ENCODE data around the gene RASSF8.

Gene RASSF8

DNA sequence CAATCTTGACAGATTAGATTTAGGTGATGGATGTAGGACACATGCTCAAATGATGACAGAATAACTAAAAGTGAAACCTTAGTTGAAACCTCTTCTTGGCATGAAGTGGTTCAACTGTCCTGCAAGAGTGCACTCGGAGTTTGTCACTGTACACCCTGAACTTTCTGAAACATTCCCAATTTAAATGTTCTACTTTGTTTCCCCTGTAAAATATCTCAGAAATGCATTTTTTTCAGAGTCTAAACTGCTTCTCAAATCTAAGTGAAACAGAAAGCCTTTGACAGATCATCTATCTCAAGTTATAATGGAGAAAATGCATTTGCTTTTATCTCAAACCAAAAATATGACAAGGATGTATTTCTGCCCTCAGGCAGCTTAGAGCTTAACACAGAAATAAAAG lies 100.3 kb downstream of the RASSF8 start:
- DNase-seq (ENCODE audit: low read depth, low spot score) = no peak

DNA sequence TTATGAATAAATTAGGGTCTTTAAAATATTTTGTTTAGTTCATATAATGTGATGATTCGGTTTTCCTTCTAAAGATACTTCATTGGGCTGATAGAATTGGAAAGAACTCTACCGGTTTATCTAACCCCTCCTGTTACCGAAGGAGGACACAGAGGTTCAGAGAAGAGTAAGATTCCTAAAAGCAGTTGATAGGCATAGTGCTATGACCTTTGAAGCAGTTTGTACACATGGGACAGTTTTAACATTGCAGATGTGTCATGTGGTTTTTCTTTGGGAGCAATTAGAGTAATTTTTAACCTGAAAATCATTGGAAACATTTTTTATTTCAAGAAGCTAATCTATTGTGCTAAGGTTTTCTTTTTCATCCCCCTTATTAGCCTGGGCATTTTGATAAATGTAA lies 103.5 kb downstream of the RASSF8 start:
- DNase-seq (ENCODE audit: low read depth, low spot score) = no peak

DNA sequence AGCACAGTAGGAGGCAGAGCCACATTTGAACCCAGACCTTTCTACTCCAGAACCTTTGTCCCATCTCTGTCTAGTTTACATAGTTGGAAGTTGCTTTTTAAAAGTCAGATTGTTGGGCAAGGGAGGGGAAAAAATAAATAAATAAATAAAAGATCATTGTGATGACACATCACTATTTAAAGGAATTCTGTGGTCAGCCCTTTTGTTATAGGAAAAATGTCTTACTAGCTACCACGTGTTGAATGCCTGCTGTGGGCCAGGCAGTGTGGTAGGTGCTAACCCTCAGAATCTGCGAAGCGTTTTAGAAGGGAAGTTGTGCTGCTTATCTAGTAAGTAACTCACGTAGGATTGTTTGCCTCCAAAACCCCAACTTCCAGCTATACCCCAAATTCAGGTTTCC lies 104.1 kb downstream of the RASSF8 start:
- DNase-seq (ENCODE audit: low read depth, low spot score) = no peak

DNA sequence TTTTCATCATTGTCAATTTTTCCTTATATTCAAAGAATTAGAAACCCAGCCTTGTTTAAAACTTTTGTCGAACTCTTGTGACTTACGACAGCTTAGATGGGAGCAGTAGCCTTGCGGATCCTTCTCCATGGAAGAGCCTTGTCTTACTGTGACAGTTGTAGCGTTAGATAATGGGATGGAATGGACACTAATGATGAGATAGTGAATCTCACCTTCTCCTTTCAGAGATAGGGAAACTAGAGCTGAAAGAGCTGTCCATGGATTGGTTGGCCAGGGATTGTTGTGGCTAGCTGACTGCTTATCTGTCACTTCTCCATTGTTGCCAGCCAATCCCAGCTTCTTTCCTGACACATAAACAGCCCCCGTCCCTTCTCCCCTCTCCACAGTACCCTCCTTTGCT lies 107.0 kb downstream of the RASSF8 start:
- no peak for DNase-seq (ENCODE audit: low read depth, low spot score)

DNA sequence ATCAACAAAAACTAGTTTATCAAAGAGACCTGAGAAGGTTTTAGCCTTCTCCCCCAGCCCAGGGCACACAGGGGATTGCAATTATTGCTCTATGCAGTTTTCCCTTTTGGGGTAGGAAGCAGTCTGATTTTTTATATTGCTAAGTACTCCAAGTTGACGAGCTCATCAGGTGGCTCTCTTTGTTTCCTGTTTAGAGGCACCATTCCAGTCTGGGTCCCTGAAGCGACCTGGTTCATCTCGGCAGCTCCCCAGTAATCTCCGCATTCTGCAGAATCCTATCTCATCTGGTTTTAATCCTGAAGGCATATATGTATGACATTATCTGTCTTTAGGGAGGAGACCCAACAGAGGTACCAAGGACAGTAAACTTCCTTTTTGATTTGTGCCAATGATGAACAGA lies 110.0 kb downstream of the RASSF8 start:
- DNase-seq (ENCODE audit: low read depth, low spot score) = no peak

DNA sequence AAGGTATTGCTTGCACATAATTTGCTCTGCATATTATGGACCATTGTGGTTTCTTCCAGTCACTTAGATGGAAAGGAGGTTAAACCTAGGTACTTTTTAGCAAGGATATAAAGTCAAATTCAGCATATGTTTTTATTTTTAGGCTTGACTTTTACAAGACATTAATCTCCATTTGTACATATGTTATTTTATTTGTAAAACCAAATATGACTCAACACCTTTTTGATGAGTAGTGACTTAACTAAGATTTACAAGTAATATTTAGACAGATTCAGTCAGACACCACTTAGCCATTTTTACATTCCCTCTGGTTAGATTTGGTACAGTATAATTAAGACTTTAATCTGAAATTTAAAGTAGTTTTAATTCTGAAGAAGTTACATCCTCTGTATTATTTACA lies 111.3 kb downstream of the RASSF8 start:
- no peak for DNase-seq (ENCODE audit: low read depth, low spot score)

DNA sequence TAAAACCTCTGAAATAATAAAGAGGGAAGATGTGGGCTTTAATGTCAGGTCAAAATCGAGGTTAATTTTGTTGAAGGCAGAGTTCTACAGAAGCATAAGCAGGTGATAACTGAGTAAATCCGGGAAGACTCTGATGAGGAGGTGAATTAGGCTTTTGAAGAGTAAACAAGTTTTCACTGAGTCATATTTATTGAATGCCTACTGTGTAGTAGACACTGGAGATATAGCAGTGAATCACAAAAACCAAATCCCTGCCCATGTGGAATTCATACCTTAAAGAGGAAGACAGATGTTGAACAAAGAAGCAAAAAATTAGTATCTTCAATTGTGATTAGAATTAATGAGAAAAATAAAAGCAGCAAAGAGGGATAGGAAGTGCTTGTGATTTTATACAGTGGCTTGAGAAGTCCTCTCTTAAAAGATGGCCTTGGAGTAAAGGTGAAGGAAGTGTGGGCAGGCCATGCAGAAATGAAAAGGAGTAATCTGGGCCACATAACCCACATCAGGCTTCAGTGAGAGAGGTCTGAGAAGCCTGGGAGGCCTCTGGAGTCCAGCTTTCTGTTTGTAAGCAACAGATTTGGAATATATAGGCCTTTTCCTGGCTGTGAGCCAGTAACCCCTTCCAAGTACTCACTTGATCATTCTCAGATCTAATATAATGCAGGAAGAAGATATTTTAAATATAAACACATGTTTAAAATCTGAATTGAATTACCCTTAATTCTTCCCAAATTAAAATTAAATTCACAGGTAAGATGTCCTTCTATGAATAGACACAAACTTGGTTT lies 119.6 kb downstream of the RASSF8 start:
- no peak for DNase-seq (ENCODE audit: low read depth, low spot score)

DNA sequence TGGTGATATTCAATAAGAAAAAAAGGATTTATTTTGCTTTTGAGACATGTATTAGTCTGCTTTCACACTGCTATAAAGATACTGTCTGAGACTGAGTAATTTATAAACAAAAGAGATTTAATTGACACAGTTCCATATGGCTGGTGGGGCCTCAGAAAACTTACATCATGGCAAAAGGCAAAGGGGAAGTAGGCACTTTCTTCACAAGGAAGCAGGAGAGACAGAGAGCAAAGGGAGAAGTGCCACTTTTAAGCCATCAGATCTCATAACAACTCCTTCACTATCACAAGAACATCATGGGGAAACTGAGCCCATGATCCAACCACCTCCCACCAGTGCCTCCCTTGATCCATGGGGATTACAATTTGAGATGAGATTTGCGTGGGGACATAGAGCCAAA lies 122.4 kb downstream of the RASSF8 start:
- DNase-seq (ENCODE audit: low read depth, low spot score) = no peak

DNA sequence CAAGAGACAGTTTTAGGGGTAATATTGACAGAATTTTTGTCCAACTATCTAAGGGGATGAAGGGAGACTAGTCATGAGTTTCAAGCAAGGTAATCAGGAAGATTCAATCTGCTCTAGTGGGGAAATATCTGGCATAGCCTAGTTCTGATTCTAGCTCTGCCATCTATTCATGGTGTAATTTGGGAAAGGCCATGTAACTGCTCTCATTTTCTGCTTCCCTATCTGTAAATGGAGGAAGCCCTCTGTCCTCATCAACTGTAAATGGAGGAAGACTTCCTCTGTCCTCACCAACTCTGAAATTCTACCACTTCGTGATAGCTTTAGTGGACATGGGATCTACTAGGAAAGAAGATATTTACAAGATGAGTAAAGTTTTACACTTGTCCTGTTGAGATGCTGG lies 128.5 kb downstream of the RASSF8 start:
- no peak for DNase-seq (ENCODE audit: low read depth, low spot score)

DNA sequence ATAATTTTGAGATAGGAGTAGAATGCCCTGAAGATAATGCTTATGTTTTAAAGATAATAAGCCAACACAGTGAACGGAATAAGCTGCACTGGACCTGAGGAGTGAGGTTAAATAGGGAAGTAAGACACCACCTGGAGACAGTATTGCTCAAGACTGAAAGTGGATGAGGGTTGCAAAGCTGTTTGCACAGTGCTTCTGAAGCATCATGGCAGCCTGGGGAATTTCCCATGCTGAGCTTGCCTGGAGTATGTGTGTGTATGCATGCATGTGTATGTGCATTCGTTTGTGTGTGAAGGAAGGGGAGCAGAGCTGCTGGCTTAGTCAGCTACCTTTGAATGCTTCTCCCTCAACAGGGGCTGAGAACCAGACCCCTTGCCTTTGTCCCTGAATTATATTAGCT lies 130.5 kb downstream of the RASSF8 start:
- DNase-seq (ENCODE audit: low read depth, low spot score) = no peak

DNA sequence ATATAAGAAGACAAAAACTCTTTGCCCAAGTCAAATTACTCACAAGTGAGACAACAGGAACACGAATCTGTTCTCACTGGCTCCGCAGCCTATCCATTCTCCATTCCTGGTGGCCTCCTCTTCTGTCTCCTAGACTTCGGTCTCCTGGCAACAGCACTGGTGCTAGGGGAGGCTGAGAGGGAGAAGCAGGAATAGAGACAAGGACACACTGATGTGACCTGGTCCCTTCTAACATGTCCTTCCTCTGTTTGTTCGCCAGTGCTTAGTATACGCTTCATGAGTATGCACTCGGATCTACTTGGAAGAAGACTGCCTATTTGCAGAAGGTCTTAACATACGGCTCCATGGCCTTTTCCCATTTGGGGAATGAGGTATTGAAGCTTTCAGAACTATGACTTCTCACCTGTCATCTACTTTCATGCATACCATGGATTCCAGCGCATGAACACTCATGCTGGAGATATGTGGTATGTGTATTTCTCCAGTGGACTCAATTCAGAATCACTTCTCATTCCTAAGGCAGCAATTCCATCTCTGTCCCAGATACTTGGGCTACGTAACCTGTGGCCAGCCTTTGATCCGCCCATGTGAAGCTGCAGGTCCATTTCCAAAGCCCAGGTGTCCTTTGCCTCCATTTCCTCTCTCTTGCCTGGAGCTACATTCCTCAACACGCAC lies 132.5 kb downstream of the RASSF8 start:
- DNase-seq (ENCODE audit: low read depth, low spot score) = peak; percentile 15

DNA sequence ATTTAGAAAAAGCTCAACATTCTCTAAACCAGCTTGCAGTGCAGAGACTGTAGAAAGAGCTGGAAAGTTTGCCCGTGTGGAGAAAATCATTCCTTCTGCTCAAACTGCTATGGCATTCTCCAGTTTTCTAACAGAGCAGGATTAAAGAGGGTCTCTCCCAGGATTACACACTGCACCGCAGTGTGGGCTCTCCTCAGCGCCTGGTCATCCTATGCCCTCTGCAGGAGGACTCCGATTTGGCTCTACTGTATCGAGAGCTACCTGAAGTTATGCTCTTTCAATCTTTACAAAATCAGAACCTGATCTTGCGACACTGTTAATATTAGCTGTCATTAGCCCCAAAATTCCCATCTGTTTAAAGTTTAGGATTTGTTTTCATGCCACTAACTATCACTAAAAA lies 133.3 kb downstream of the RASSF8 start:
- DNase-seq (ENCODE audit: low read depth, low spot score) = peak; percentile 15

DNA sequence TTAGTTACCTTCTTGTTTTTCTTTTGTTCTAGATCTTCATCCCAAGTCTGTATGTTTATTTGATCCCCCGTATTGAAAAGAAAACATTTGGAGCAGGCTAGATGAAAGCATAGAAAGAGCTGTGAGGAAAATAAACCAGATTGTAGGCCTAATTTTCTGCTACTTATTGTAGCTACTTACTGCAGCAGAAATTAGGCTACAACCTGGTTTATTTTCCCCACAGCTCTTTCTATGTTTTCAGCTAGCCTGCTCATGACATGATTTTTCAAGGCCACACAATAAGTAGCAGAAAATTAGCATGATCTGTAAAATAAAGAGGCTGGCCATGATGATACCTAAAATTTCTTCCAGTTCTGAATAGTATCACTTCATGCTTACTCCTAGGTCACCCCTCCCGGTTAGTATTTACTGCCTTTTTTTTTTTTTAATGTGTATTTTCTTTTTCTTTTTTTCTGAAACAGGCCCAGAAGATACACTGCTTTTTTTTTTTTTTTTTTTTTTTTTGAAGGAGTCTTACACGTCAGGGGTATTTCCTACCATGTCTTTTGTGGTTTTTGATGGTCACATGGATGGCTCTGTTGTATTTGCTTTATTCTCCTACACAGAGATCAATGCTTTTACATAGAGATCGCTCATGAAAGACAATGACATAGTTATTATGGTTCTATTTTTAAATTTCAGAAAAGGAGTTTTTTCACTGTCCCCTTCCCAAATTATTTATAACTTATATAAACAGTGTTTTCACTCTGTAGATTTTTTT lies 134.0 kb downstream of the RASSF8 start:
- no peak for DNase-seq (ENCODE audit: low read depth, low spot score)

DNA sequence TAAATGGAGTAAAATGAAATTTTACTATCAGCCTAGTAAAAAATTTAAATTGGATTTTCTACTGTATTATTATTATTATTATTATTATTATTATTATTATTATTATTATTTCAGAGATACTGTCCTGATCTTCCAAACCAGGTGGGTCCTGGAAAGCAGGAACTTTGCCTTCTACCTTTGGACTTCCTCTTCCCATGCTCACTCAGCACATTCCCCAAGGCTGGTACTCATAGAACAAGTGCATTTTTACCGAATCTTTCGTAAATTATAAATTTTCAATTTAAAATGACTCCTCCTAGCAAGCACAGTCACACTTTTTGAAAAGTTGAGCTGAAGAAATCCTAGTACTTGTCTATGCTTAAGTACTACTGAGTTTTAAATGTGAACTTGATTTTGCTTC lies 136.7 kb downstream of the RASSF8 start:
- DNase-seq (ENCODE audit: low read depth, low spot score) = no peak

DNA sequence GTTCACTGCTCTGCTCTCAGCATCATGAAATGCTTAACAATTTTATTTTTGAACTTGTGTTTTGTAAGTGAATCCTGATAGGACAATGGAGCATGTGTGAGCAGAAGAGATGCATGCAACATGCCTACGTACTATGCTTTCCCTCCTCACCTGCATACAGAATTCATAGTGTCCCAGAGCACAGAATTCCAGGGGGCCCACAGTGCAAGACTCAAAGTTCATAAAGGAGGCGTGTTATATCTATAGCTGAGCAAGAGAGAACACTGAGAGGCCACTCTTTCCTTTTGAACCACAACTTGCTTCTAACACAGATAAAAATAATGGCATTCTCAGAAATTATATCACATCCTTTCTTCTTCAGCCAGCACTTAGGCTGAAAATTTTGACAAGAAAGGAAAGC lies 137.6 kb downstream of the RASSF8 start:
- DNase-seq (ENCODE audit: low read depth, low spot score) = no peak

DNA sequence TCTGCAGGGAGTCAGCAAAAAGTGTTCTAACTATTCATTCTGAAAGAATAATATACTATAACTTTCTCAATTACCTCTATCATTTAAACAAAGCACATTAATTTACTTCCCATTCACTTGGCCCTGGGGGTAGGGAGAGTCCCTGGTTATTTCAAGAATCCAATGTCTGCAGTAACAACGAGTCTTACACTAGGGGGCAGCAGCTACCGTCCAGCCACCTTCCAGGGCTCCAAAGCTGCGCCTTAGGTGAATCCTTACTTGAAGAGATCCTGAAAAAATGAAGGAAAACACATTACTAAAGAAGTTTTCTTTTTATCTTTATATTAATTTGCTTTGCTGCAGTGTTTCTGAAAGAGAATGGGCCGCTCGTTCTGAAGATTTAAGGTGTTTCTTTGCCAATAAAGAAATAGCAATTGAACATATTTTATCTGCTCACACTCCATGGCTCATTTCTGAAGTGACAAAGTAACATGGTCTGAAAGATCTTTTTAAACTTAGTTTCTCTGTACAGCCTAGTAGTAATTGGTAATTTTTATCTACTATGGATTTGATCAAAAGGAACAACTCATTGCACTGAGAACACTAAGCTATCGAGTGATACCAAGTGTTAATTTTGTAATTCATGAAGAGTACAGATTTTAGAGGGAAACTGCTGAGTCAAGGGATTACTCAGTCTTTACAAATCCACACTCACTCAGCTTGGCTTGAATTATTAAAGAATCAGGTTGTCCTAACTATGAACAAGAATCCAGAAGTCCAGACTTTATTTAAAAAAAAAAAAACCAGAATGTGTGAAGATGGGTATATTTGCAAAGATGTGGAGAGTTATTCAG lies 138.8 kb downstream of the RASSF8 start:
- DNase-seq (ENCODE audit: low read depth, low spot score) = peak; percentile 57

DNA sequence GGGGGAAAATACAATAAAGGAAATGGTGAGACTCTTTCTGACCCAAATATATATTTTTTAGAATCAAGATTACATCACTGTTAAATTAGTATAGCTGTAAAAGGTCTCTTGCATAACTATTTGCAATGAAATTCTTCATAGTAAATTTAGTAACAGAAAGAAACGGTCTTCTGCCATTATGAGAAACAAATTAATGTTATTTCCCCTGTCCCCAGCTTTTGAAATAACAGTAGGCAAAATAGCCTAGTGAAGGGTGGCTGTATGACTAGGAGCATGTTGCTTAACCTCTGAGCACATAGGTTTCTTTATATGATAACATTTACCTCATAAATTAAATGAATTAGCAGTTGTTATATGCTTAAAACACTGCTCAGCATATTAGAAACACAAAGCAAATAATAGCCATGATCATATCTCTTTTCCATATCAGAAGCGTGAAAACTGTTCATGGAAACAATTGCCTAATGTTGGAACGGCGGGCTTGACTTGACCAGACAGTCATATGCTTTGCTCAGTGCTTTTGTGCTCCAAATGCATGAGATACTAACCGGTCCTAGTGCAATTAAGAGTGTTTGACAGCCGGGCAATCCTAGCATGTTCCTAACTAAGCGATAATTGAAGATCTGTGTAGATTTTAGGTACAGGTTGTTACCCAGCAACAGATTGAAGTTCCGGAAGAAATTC lies 142.3 kb downstream of the RASSF8 start:
- DNase-seq (ENCODE audit: low read depth, low spot score) = no peak

DNA sequence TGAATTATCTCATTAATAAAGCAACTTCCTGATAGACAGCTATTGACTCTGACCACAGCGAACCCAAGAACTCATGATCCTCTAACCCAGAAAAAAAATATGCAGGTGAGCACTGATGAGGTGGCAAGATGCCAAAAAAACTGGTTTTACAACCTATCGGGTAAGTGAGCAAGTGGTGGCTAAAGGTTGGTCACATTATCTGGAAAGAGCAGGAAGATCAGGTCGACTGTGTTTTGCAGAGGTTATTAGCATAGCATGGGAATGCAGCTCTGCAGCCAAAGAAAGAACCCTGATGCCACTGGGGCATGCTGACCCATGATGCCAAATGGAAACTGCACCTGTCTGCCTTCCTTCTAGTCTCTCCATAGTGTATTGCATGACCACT lies 142.9 kb downstream of the RASSF8 start:
- DNase-seq (ENCODE audit: low read depth, low spot score) = peak; percentile 29

DNA sequence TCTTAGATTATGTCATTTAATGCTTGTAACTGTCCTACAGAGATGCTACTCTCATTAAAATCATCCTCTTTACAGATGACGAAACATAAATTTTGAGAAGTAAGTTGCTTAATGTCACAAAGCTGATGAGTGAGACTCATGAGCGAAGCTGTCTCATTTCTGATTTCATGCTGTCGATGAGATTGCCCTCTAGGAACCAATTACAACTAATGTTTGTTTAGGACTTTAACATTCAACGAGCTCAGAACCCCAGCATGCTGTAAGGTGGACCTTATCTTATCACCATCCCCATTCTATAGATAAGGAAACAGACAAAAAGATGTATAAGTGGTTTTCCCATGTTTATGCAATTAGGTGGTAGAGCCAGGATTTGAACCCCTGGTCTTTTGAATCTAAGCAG lies 143.3 kb downstream of the RASSF8 start:
- no peak for DNase-seq (ENCODE audit: low read depth, low spot score)

DNA sequence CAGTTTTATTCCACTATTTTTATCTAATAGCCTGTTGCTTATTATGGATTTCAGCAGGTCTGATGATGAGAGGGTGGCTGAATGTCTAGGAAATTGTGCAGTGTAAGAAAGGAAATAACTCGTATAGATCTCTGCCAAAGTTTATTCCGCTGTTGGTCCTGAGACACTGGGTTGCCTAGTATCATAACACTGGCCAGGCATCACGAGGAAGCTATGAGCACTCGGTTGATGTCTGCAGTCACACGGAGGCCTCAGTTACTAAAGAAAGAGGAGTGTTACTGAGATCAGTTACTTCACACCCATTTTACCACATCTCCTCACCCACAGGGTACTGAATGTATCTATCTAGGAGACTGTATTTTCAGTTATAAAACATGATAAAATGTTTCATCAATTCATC lies 144.5 kb downstream of the RASSF8 start:
- DNase-seq (ENCODE audit: low read depth, low spot score) = no peak

DNA sequence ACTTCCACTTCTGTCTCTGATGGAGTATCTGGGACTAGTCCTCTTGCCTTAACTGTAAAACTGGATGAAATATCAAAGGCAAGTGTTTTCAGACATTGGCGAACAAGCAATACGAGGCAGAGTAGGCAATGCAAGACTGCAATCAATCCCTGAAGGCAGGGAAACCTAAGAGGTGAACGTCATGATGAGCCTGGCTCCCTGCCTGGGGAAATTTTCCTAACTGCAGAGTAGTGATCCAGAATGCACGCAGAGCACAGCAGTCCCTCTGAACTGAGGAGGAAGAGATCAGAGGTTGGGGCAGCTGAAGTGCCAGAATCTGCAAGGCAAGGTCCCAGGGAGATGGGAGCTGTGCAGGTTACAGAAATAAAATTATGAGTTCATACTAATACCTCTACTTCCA lies 147.9 kb downstream of the RASSF8 start:
- no peak for DNase-seq (ENCODE audit: low read depth, low spot score)
